ENCODE measurements around the gene ITPRIPL1. TPM values are rescaled to one million over a fixed set of nuclear protein-coding genes. Genes with fewer than 3 reads are reported as not detected.

The ITPRIPL1 gene
- total and polyA plus RNA-seq, 2 of the 8 experiments (the other 6 are each of a cell fraction or from before 2014, with no cell fraction given), result 10.6 to 16.1 TPM

GRCh38 chr2:96304606-96305005 is 20.5 kb upstream of the ITPRIPL1 start:
- H3K4me3 ChIP-seq (ENCODE audit: extremely low read depth in 1 of 4, insufficient read depth in 2 of 4, low read depth in 3 of 4, low read length in 4 of 4), result peak overlapping the region; percentile 79 to 98 (median 86)
- WGBS, 2 experiments (ENCODE audit: extremely low coverage in 1 of 2, insufficient coverage in 1 of 2, insufficient read length in 1 of 2, insufficient replicate concordance in 2 of 2, low coverage in 1 of 2, low lambda C conversion rate in 2 of 2, missing lambda C conversion rate in 1 of 2), result 79% methylated on average over 11 of the region's 11 CpGs; no CpG with 5 or more reads in 1 of the 2 experiments
- H3K56ac ChIP-seq (replicated peaks; ENCODE audit: insufficient read length, low read depth, low read length), result no peak overlapping the region
- H3K27me3 ChIP-seq (replicated peaks in 1 of 4; ENCODE audit: control insufficient read depth in 3 of 4, extremely low read depth in 1 of 4, insufficient read depth in 3 of 4, low read length in 3 of 4), result no peaks in the 10 kb centered on the region
- peaks cover 0 to 13% (median 4%) of the 10 kb centered on the region in 4 experiments; a peak in 4 of 7 replicates for H3K4me1 ChIP-seq (replicated peaks in 1 of 4; ENCODE audit: control insufficient read depth in 3 of 4, insufficient read depth in 4 of 4, low read length in 3 of 4)
- peak overlapping the region; percentile 66 to 96 for H3K4me2 ChIP-seq (ENCODE audit: insufficient read depth in 1 of 2, low read depth in 2 of 2, low read length in 2 of 2)
- H3K9ac ChIP-seq (replicated peaks in 1 of 4; ENCODE audit: extremely low read depth in 1 of 4, low read depth in 3 of 4, low read length in 3 of 4), result peak overlapping the region; percentile 16 to 82 (median 64); a peak in 6 of 7 replicates
- no peak overlapping the region for H2AK5ac ChIP-seq (ENCODE audit: low read depth, low read length)
- no peak for DNase-seq (ENCODE audit: low read depth in 1 of 2, low spot score in 2 of 2)
- no peaks in the 10 kb centered on the region for H3K23me2 ChIP-seq (ENCODE audit: low read depth, low read length)
- no peak overlapping the region for H3K14ac ChIP-seq (ENCODE audit: insufficient read length)
- no peak overlapping the region for H4K5ac ChIP-seq (ENCODE audit: insufficient read length, low read depth, low read length)
- no peak overlapping the region for H3K4ac ChIP-seq (replicated peaks; ENCODE audit: insufficient read length, low read depth, low read length)
- CTCF ChIA-PET (ENCODE audit: partially characterized antibody), result interaction anchor here (0.9 to 1.2 kb wide), 5 partner anchors 16 to 52 kb away, joined by 3 to 4 read pairs (median 3); partner anchors contain the start of gene NCAPH
- H4K8ac ChIP-seq (ENCODE audit: extremely low read depth, insufficient read depth, low read length), result no peak overlapping the region
- H3K18ac ChIP-seq (ENCODE audit: extremely low read depth, low read length), result no peak overlapping the region
- 0 out of 2 replicates have a peak overlapping the region, but pooled peaks have one; percentile 82 for H3K27ac ChIP-seq (ENCODE audit: low read depth, low read length)
- no peak overlapping the region for H2BK20ac ChIP-seq (ENCODE audit: low read length)
- no peak overlapping the region for H3K23ac ChIP-seq (ENCODE audit: insufficient read length)
- no peak overlapping the region for H4K91ac ChIP-seq (replicated peaks; ENCODE audit: insufficient read length, low read length)
- no peak for FAIRE-seq
- no peaks in the 10 kb centered on the region for H3K9me3 ChIP-seq (ENCODE audit: insufficient read depth in 2 of 2, low read depth in 1 of 2, low read length in 1 of 2)
- H2BK12ac ChIP-seq (ENCODE audit: low read depth, low read length), result no peak overlapping the region
- H2BK15ac ChIP-seq (ENCODE audit: low read length), result no peak overlapping the region
- H4K20me1 ChIP-seq (replicated peaks in 1 of 2; ENCODE audit: control insufficient read depth in 1 of 2, insufficient read depth in 2 of 2, low read length in 2 of 2), result peaks cover 0 to 4% of the 10 kb centered on the region in 2 experiments
- POLR2A ChIA-PET (ENCODE audit: partially characterized antibody), result interaction anchor here (0.9 to 3.6 kb wide), 9 partner anchors 16 to 109 kb away, joined by 3 to 28 read pairs (median 4); partner anchors contain the start of gene NCAPH
- no peak overlapping the region for H2BK5ac ChIP-seq (ENCODE audit: low read depth, low read length)
- H2AFZ ChIP-seq (ENCODE audit: low read length), result no peak overlapping the region
- H3K36me3 ChIP-seq (ENCODE audit: control insufficient read depth in 2 of 4, insufficient read depth in 4 of 4, low read length in 3 of 4), result peaks cover 22 to 39% (median 36%) of the 10 kb centered on the region in 4 experiments
- H2BK120ac ChIP-seq (replicated peaks; ENCODE audit: low read depth, low read length), result no peak overlapping the region
- 0 out of 2 replicates have a peak, but pooled peaks cover 3% of the 10 kb centered on the region for H3K79me1 ChIP-seq (ENCODE audit: low read depth, low read length)
- H3K79me2 ChIP-seq (ENCODE audit: control insufficient read depth in 1 of 2, insufficient read depth in 2 of 2, low read length in 2 of 2), result peaks cover 0 to 36% of the 10 kb centered on the region in 2 experiments; a peak in 2 of 4 replicates
- TF ChIP-seq SUZ12 (IDR thresholded peaks at IDR 0.05; ENCODE audit: low read length) (no peak), SIX5 (IDR thresholded peaks at IDR 0.05; ENCODE audit: low read depth, low read length) (no peak), RFX5 (IDR thresholded peaks at IDR 0.05; ENCODE audit: borderline replicate concordance, low read depth, low read length) (no peak), RXRA (IDR thresholded peaks at IDR 0.05; ENCODE audit: insufficient read depth, low read depth, low read length) (no peak), HDAC6 (IDR thresholded peaks at IDR 0.05; ENCODE audit: low read depth, low read length) (no peak), POLR2AphosphoS5 (IDR thresholded peaks at IDR 0.05; ENCODE audit: low read depth, low read length) (no peak), CHD2 (IDR thresholded peaks at IDR 0.05; ENCODE audit: low read length) (no peak), SRF (IDR thresholded peaks at IDR 0.05; ENCODE audit: low read depth, low read length) (no peak), EGR1 (IDR thresholded peaks at IDR 0.05; ENCODE audit: borderline replicate concordance, low read depth, low read length) (no peak), BCL11A (IDR thresholded peaks at IDR 0.05; ENCODE audit: low read depth in 2 of 2, low read length in 2 of 2) (no peak), TBP (IDR thresholded peaks at IDR 0.05; ENCODE audit: low read depth, low read length) (no peak), HDAC2 (IDR thresholded peaks at IDR 0.05; ENCODE audit: borderline replicate concordance in 1 of 2, low read depth in 2 of 2, low read length in 2 of 2) (no peak)

All from H1 (cell line).